ENCODE results near the gene BNC2.

The BNC2 gene

GRCh38 chr9:16627521-16627920 lies 242.9 kb downstream of the BNC2 start:
- DNase-seq (ENCODE audit: low read depth) = no peak

- DNase-seq (ENCODE audit: low read depth) = no peak
Observed at GRCh38 chr9:16626577-16627130, 243.8 kb downstream of the BNC2 start.

GRCh38 chr9:16625811-16626210 lies 244.7 kb downstream of the BNC2 start:
- DNase-seq (ENCODE audit: low read depth) = no peak

- no peak for DNase-seq (ENCODE audit: low read depth)
Observed at GRCh38 chr9:16625161-16625631, 245.3 kb downstream of the BNC2 start.

- DNase-seq (ENCODE audit: low read depth) = no peak
Observed at GRCh38 chr9:16624744-16625117, 245.7 kb downstream of the BNC2 start.

- no peak for DNase-seq (ENCODE audit: low read depth)
Observed at GRCh38 chr9:16623989-16624743, 246.3 kb downstream of the BNC2 start.

- no peak for DNase-seq (ENCODE audit: low read depth)
Observed at GRCh38 chr9:16622541-16622940, 247.9 kb downstream of the BNC2 start.

- no peak for DNase-seq (ENCODE audit: low read depth)
Observed at GRCh38 chr9:16619914-16620520, 250.5 kb downstream of the BNC2 start.

- DNase-seq (ENCODE audit: low read depth) = no peak
Observed at GRCh38 chr9:16619402-16619801, 251.1 kb downstream of the BNC2 start.

- DNase-seq (ENCODE audit: low read depth) = no peak
Observed at GRCh38 chr9:16618524-16618923, 251.9 kb downstream of the BNC2 start.

GRCh38 chr9:16616686-16617085 lies 253.8 kb downstream of the BNC2 start:
- DNase-seq (ENCODE audit: low read depth) = no peak

- DNase-seq (ENCODE audit: low read depth) = no peak
Observed at GRCh38 chr9:16615451-16615850, 255.0 kb downstream of the BNC2 start.

GRCh38 chr9:16613605-16614004 lies 256.9 kb downstream of the BNC2 start:
- no peak for DNase-seq (ENCODE audit: low read depth)

GRCh38 chr9:16613051-16613450 lies 257.4 kb downstream of the BNC2 start:
- DNase-seq (ENCODE audit: low read depth) = no peak

- DNase-seq (ENCODE audit: low read depth) = no peak
Observed at GRCh38 chr9:16612627-16613026, 257.8 kb downstream of the BNC2 start.

- DNase-seq (ENCODE audit: low read depth) = no peak
Observed at GRCh38 chr9:16611983-16612382, 258.5 kb downstream of the BNC2 start.

GRCh38 chr9:16611001-16611400 lies 259.5 kb downstream of the BNC2 start:
- no peak for DNase-seq (ENCODE audit: low read depth)

GRCh38 chr9:16610538-16610937 lies 259.9 kb downstream of the BNC2 start:
- DNase-seq (ENCODE audit: low read depth) = no peak

GRCh38 chr9:16608906-16609305 lies 261.6 kb downstream of the BNC2 start:
- no peak for DNase-seq (ENCODE audit: low read depth)

GRCh38 chr9:16602494-16602893 lies 268.0 kb downstream of the BNC2 start:
- no peak for DNase-seq (ENCODE audit: low read depth)

GRCh38 chr9:16601991-16602390 lies 268.5 kb downstream of the BNC2 start:
- DNase-seq (ENCODE audit: low read depth) = no peak

GRCh38 chr9:16598316-16598715 lies 272.2 kb downstream of the BNC2 start:
- DNase-seq (ENCODE audit: low read depth) = no peak

GRCh38 chr9:16597136-16597535 lies 273.3 kb downstream of the BNC2 start:
- DNase-seq (ENCODE audit: low read depth) = no peak

- no peak for DNase-seq (ENCODE audit: low read depth)
Observed at GRCh38 chr9:16595227-16595626, 275.2 kb downstream of the BNC2 start.

All from activated T-cell treated with anti-CD3 and anti-CD28 coated beads for 24 hours (primary cell).